GM10847 (cell line): ENCODE measurements around the gene GAPDHS.

Source experiments
- POLR2A ChIP-seq: IDR thresholded peaks from 2 replicates; pipeline ENCODE4 v1.6.1; 2011; ENCODE audit not compliant: insufficient read length; ENCODE audit errors: extremely low read depth

The GAPDHS gene

DNA sequence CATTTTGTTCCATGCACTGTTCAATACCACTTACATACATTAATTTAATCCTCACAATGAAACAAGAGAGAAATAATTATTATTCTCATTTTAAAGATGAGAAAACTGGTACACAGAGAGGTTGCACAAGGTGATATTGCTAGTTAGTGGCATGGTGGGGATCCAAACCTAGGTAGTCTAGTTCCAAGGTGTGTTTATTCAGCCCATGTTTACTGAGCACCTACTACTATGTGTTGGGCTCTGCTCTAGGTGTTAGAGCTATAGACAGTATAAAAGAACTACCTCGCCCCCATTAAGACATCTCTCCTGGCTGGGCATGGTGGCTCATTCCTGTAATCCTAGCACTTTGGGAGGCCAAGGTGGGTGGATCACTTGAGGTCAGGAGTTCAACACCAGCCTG lies 49.5 kb downstream of the GAPDHS start:
- no peak for TF ChIP-seq POLR2A

DNA sequence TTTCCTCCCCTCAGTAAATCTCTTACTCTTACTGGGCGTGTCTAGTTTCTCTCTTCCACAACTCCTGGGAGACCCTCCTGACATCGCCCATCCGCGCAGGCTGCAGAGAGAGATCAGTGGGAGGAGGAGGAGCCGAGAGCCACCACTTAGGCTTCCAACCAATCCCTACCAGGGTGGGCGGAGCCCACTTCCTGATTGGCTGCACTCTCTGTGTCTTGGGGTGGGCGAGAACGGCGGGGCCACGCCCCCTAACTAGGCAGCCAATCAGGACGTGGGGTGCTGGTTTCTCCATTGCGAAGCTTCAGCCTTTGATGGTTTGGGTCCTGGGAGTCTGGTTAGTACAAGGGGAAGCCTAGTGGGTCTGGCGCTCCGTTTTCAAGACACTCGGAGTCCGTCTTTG lies 52.6 kb downstream of the GAPDHS start, which contains the start of gene PMIS2:
Gene PMIS2, plus strand, starts transcription at position 326 of the 400 bp plus-strand sequence. CDS start 87 bp downstream, outside the sequence.
- no peak for TF ChIP-seq POLR2A

DNA sequence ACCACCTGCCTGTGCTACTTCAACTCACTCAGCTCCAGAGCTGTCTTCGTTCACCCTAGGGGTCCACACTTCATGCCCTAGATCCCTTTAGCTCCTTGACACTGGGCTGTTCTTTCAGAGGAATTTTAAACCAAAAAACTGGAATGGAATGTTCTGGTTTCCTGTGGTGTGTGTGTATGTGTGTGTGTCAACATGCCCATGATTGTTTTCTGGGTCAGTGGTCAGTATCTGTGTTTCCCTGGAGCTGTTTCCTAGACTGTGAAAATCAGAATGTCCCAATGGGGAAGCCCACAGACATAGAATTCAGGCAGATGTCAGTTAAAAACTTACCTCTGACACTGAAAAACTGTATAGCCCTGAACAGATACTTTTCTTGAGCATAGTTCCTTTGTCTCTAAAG lies 54.1 kb downstream of the GAPDHS start:
- TF ChIP-seq POLR2A = no peak

DNA sequence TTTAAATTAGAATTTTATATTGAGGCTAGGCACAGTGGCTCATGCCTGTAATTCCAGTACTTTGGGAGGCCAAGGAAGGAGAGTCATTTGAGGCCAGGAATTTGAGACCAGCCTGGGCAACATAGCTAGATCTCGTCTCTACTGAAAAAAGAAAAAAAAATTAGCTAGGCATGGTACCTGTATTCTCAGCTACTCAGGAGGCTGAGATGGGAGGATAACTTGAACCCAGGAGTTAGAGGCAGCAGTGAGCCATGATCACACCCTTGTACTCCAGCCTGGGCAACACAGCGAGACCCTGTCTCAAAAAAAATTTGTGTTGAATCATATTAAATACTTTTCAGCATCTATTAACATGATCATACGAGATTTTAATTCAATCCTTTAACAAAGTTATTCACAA lies 57.6 kb downstream of the GAPDHS start:
- no peak for TF ChIP-seq POLR2A

DNA sequence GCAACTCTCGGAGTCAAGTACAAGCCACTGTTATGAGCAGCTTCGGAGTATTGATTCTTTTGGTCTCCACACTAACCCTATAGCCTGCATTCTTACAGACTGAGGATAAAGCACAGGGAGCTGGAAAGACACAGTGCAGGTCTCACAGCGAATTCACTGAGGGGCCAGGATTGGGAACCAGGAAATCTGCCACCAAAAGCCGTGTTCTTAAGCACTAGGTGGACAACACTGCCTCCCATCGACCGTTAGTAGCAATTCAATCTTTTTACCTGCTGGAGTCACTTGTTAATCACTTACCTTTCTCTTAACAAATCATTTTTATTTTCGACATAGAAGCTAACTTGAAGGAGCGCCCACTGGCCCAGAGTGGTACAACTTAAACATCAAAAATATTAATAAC lies 59.0 kb downstream of the GAPDHS start:
- TF ChIP-seq POLR2A = no peak
